ENCODE measurements around the gene SMCR8. TPM values are rescaled to one million over a fixed set of nuclear protein-coding genes. Genes with fewer than 3 reads are reported as not detected.

The SMCR8 gene
- total and polyA plus RNA-seq, 2 of the 8 experiments (the other 6 are each of a cell fraction or from before 2014, with no cell fraction given) = 6.9 to 18.5 TPM

DNA sequence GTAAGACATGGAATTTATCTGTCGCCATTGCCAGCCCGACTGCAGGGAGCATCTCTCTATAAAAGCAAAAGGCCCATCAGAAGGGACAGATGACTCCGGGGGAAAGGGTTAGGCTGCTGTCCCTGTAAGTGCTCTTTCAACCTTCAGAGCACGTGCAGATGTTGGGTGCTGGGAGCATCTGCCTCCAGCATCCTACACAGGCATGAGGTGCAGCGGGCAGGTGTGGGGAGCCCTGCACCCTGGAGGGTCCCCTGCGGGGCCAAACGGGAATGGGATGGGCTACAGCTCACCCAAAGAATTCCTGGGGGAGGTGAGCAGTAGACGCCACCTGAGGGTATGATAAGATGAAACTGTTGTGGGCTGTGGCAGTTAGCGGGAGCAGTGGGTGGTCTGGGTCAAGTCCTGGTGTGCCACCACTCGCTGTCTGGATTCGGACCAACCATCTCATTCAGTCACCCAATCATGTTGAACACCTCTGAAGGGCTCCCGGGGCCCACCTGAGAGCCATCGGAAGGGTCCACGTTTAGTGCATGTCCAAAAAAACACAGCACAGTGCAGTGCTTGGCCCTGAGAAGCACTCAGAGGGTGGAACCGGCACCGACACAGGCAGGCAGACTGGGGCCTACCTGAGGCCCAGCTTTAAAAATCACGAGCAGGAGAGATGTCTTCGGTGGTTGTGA is 3.8 kb downstream of the SMCR8 start:
- no peak for DNase-seq (ENCODE audit: low read depth in 1 of 2, low spot score in 2 of 2)
- no peak for FAIRE-seq

More for the DNA sequence above, 3.8 kb downstream of the SMCR8 start:
- Histone ChIP-seq H3K36me3 (ENCODE audit: control insufficient read depth in 2 of 4, insufficient read depth in 4 of 4, low read length in 3 of 4) (peaks cover 6 to 12% (median 11%) of the 10 kb centered on the region in 4 experiments; a peak in 6 of 8 replicates), H3K27me3 (replicated peaks in 1 of 4; ENCODE audit: control insufficient read depth in 3 of 4, extremely low read depth in 1 of 4, insufficient read depth in 3 of 4, low read length in 3 of 4) (no peaks in the 10 kb centered on the region), H3K4me3 (ENCODE audit: extremely low read depth in 1 of 4, insufficient read depth in 2 of 4, low read depth in 3 of 4, low read length in 4 of 4) (no peak overlapping the region), H3K79me2 (ENCODE audit: control insufficient read depth in 1 of 2, insufficient read depth in 2 of 2, low read length in 2 of 2) (peaks cover 14 to 55% of the 10 kb centered on the region in 2 experiments), H3K14ac (ENCODE audit: insufficient read length) (no peak overlapping the region), H4K5ac (ENCODE audit: insufficient read length, low read depth, low read length) (no peak overlapping the region), H3K9ac (replicated peaks in 1 of 4; ENCODE audit: extremely low read depth in 1 of 4, low read depth in 3 of 4, low read length in 3 of 4) (no peak overlapping the region), H3K23me2 (ENCODE audit: low read depth, low read length) (peaks cover 5% of the 10 kb centered on the region), H3K23ac (ENCODE audit: insufficient read length) (no peak overlapping the region), H3K4me1 (replicated peaks in 1 of 4; ENCODE audit: control insufficient read depth in 3 of 4, insufficient read depth in 4 of 4, low read length in 3 of 4) (peaks cover 0 to 10% (median 3%) of the 10 kb centered on the region in 4 experiments; a peak in 5 of 7 replicates), H2AK5ac (ENCODE audit: low read depth, low read length) (no peak overlapping the region), H2BK120ac (replicated peaks; ENCODE audit: low read depth, low read length) (no peak overlapping the region), H3K4me2 (ENCODE audit: insufficient read depth in 1 of 2, low read depth in 2 of 2, low read length in 2 of 2) (no peak overlapping the region; a peak in 1 of 4 replicates), H3K79me1 (ENCODE audit: low read depth, low read length) (peaks cover 26% of the 10 kb centered on the region), H2BK5ac (ENCODE audit: low read depth, low read length) (no peak overlapping the region), H4K8ac (ENCODE audit: extremely low read depth, insufficient read depth, low read length) (no peak overlapping the region), H2BK15ac (ENCODE audit: low read length) (no peak overlapping the region), H2AFZ (ENCODE audit: low read length) (no peak overlapping the region), H3K27ac (ENCODE audit: low read depth, low read length) (no peak overlapping the region), H3K56ac (replicated peaks; ENCODE audit: insufficient read length, low read depth, low read length) (no peak overlapping the region), H2BK12ac (ENCODE audit: low read depth, low read length) (no peak overlapping the region), H2BK20ac (ENCODE audit: low read length) (no peak overlapping the region), H3K9me3 (ENCODE audit: insufficient read depth in 2 of 2, low read depth in 1 of 2, low read length in 1 of 2) (no peaks in the 10 kb centered on the region), H4K20me1 (replicated peaks in 1 of 2; ENCODE audit: control insufficient read depth in 1 of 2, insufficient read depth in 2 of 2, low read length in 2 of 2) (peaks cover 12 to 38% of the 10 kb centered on the region in 2 experiments), H3K18ac (ENCODE audit: extremely low read depth, low read length) (no peak overlapping the region), H4K91ac (replicated peaks; ENCODE audit: insufficient read length, low read length) (no peak overlapping the region), H3K4ac (replicated peaks; ENCODE audit: insufficient read length, low read depth, low read length) (no peak overlapping the region)
- ChIA-PET CTCF (ENCODE audit: partially characterized antibody) (interaction anchor here (1.3 to 4.6 kb wide), 4 partner anchors 13 to 178 kb away, joined by 3 to 58 read pairs (median 11); no protein-coding TSS in a partner anchor), POLR2A (ENCODE audit: partially characterized antibody) (interaction anchor here (1.7 to 8.8 kb wide), 2 partner anchors 13 to 25 kb away, joined by 4 to 52 read pairs; no protein-coding TSS in a partner anchor)
- 85% methylated on average over 16 of the region's 18 CpGs; no CpG with 5 or more reads in 1 of the 2 experiments for WGBS, 2 experiments (ENCODE audit: extremely low coverage in 1 of 2, insufficient coverage in 1 of 2, insufficient read length in 1 of 2, insufficient replicate concordance in 2 of 2, low coverage in 1 of 2, low lambda C conversion rate in 2 of 2, missing lambda C conversion rate in 1 of 2)
- no peak for TF ChIP-seq RNF2 (IDR thresholded peaks at IDR 0.05; ENCODE audit: borderline replicate concordance, low read depth, low read length, missing control alignments, poor library complexity, severe bottlenecking)
- TF ChIP-seq, protein P1, sequence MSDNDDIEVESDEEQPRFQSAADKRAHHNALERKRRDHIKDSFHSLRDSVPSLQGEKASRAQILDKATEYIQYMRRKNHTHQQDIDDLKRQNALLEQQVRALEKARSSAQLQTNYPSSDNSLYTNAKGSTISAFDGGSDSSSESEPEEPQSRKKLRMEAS (IDR thresholded peaks at IDR 0.05) = no peak
- TF ChIP-seq SUZ12 (IDR thresholded peaks at IDR 0.05; ENCODE audit: low read length) = no peak
- no peak for TF ChIP-seq SRF (IDR thresholded peaks at IDR 0.05; ENCODE audit: low read depth, low read length)
- no peak for TF ChIP-seq SP2 (IDR thresholded peaks at IDR 0.05; ENCODE audit: low read length)
- no peak for TF ChIP-seq MAFK (IDR thresholded peaks at IDR 0.05; ENCODE audit: low read depth, low read length)
- no peak for TF ChIP-seq GTF2F1 (IDR thresholded peaks at IDR 0.05; ENCODE audit: borderline replicate concordance, low read depth, low read length)
